Vagina (tissue), 2 donors: ENCODE results near the gene FRYL.

ENCODE experiments used
- CTCF ChIP-seq, 3 experiments: fragments of 450-650 bp in 2 of 3; fragments of 200-600 bp in 1 of 3; sonication (generic) in 1 of 3; IDR thresholded peaks; one replicate each; pipeline ENCODE4 v1.5.1; 2017 to 2019; ENCODE audit warnings: antibody characterized with exemption in 3 of 3, mild to moderate bottlenecking in 2 of 3, moderate library complexity in 2 of 3
- POLR2A ChIP-seq, 2 donors: fragments of 450-650 bp; IDR thresholded peaks; one replicate each; pipeline ENCODE4 v1.6.1; 2017; ENCODE audit warnings: antibody characterized with exemption in 2 of 2, mild to moderate bottlenecking in 2 of 2, moderate library complexity in 2 of 2

GRCh38 chr4:48553720-48554119, 226.4 kb downstream of the FRYL start:
- no peak for TF ChIP-seq POLR2A (IDR thresholded peaks at IDR 0.05)
- no peak for TF ChIP-seq CTCF (IDR thresholded peaks at IDR 0.05)
